H1 (cell line): ENCODE data around the gene ERMARD. TPM values are rescaled to one million over a fixed set of nuclear protein-coding genes. Genes with fewer than 3 reads are reported as not detected.

ENCODE experiments used
- CTBP2 ChIP-seq: IDR thresholded peaks from 2 replicates; pipeline ENCODE4 v1.7.0; 2011; ENCODE audit warnings: borderline replicate concordance, mild to moderate bottlenecking, moderate library complexity, mixed read lengths, low read length; ENCODE audit not compliant: insufficient read depth, insufficient read length
- polyA plus RNA-seq, 7 experiments: library from polyadenylated mRNA; depleted of rRNA in 3 of 7; stranded (reverse) in 5 of 7; unstranded in 2 of 7; fragments of >200 nt in 5 of 7; fragments of 200-250 nt in 2 of 7; gene quantifications; 1 replicate in 5 of 7; 2 replicates in 1 of 7; 4 replicates in 1 of 7; pipeline versions ENCODE4 v1.2.1 to v1.2.3, GENCODE V29; 2011 to 2013; ENCODE audit warnings: missing spikeins in 2 of 7, mixed read lengths in 2 of 7
- total RNA-seq: library from RNA; stranded (reverse); fragmentation: NEBNext Ultra II Directional; extraction: Animal tissue kit (Norgen Biotek cat#: 25700); gene quantifications from 2 replicates; pipeline ENCODE4 v1.2.1, GENCODE V29; 2021

ERMARD gene
- total and polyA plus RNA-seq, 2 of the 8 experiments (the other 6 are each of a cell fraction or from before 2014, with no cell fraction given): 12.2 to 25.6 TPM

DNA sequence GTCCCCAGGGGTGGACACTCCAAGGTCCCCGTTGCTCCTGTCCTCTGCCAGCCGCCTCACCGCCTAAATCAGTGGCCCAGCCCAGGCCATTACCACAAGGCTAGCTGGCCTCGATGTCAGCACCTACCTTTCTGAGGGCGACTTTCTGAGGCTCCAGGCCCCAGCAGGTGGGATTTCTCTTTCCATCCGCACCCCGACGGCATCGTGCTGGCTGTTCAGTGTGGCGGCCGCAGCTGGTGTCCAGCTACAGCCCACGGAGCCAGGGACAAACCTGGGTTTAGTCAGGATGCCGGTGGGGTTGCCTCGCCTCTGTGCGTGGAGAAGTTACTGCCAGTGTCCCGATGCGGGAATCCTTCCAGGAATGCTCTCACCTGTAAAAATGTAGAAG, 60.8 kb downstream of the ERMARD start (continued):
- TF ChIP-seq CTBP2: no peak
- TF ChIP-seq, all 59 proteins: peak for 0
